GM12875 (cell line): ENCODE results near the gene PERP.

Source experiments
- H3K4me3 ChIP-seq: one replicate; pipeline ENCODE4 v1.5.1; 2011; ENCODE audit warnings: low read depth, low read length, control low read depth
- CTCF ChIP-seq: IDR thresholded peaks from 2 replicates; pipeline ENCODE4 v1.5.1; 2011; ENCODE audit warnings: low read depth, mild to moderate bottlenecking, control low read depth, inconsistent platforms, low read length, moderate library complexity, borderline replicate concordance; ENCODE audit not compliant: insufficient read depth

Gene PERP

DNA sequence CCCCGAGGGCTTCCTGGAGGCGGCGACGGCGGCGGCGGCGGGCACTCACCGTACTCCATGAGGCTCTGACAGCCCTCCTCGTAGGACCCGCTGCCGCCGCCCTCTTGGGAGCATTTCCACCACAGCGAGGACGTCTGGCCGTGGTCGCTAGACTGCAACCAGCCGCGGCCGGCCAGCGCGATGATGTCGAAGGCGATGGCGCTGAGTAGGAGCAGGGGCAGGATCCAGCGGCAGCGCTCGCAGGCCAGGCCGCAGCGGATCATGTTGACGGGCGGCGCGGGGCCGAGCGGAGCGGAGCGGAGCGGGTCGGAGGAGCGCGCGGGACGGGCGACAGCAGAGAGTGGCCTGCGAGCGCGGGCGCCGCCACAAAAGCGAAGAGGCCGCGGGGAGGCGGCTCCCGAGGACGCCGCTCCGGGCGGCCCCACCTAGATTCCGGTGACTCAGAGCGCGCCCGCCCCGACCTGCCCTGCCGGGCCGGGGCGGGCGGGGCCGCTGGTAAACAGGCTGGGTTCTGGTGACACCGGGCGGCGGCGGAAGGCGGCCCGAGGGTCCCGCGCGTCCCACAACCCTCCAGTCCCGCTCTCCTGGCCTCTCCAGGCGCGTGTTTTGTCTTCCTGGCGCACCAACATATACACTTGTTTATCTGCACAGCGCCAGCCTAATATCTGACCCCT lies at the start of gene PERP:
PERP (minus strand) TSS at position 342 of the 674 bp plus-strand sequence; CDS start at position 263, 79 bp downstream.
- H3K4me3 ChIP-seq: peak within 1 kb of the TSS; percentile 38

DNA sequence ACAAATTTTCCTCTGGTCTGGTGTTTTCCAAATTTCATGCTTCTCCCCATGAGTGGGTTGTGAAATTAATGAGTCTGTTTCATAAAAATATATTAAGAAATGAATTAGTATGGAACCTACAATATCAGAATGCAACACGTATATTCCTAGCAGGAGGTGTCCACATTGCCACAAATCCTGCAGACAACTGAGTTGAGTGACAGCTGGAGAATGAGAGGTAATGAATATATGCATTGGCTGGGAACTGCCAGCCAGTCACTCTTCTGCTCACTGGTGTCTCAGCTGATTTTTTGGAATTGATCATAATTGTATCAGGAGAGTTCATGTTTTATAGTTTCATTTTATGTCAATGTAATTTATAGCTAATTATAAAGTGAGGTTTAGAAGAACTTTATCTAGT lies 48.2 kb upstream of the PERP start:
- H3K4me3 ChIP-seq: no peak overlapping the region
- no peak for TF ChIP-seq CTCF

More for the DNA sequence above, at the start of gene PERP:
- TF ChIP-seq CTCF: no peak

- H3K4me3 ChIP-seq: no peak overlapping the region
- TF ChIP-seq CTCF: no peak
Measured at GRCh38 chr6:138146544-138146943, 39.3 kb upstream of the PERP start.

- TF ChIP-seq CTCF: no peak
- no peak overlapping the region for H3K4me3 ChIP-seq
Measured at GRCh38 chr6:138145402-138145801, 38.2 kb upstream of the PERP start.

DNA sequence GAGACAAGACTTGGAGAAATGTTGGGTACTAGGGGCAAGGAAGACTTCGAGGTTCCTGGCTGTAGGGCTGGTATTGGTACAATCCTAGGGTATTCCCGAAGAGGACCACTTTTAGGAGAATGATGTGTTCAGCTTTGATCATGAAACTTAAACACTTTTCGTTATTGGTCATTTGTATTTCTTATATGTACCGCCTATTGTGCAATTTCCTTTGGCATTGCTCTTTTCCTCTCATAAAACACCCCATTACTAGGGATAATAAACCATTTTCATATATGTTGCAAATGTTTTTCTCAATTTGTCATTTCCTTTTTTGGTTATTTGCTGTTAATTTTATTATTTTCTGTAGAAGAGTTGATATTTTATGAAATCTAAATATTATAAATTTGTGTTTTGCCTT lies 35.6 kb upstream of the PERP start:
- no peak for TF ChIP-seq CTCF
- no peak overlapping the region for H3K4me3 ChIP-seq

DNA sequence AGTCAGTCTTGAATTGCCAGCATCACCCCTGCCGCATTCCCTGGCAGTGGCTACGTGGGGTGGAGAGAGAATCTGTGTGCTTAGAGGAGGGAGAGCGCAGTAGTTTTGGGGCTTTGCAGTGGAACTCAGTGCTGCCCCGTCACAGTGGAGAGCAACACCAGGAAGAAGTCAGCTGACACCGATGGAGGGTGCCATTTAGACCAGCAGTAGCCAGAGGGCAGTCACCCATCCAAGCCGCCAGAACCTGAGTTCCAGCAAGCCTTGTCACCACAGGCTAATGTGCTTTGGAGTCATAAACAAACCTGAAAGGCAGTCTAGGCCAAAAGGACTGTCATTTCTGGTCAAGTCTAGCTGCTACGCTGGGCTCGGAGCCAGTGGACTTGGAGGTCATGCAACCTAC lies 22.0 kb upstream of the PERP start:
- no peak for TF ChIP-seq CTCF
- no peak overlapping the region for H3K4me3 ChIP-seq

- TF ChIP-seq CTCF: no peak
- no peak overlapping the region for H3K4me3 ChIP-seq
Measured at GRCh38 chr6:138128096-138128495, 20.9 kb upstream of the PERP start.
